ENCODE results near the gene CMIP. TPM values are rescaled to one million over a fixed set of nuclear protein-coding genes. Genes with fewer than 3 reads are reported as not detected.

CMIP gene
- total RNA-seq, 1 experiment from 2014 or later = 48.2 TPM

DNA sequence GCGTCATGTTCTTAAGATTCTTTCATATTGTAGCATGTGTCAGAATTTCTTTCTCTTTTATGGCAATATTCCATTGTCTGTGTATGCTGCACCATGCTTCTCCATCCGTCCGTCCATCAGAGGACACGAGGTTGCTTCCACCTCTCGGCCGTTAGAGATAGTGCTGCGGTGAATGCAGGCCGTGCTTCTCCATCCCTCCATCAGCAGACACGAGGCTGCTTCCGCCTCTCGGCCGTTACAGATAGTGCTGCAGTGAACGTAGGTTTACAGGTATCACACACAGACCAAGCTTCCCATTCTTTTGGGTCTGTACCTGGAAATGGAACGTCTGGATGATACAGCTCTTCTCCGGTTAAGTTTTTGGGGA lies 113.5 kb downstream of the CMIP start:
- Mint-ChIP-seq H3K4me3 (no peak overlapping the region), H3K27ac (peak overlapping the region in 2 of 3 experiments; percentile 28 to 33; a peak in 2 of 7 replicates), H3K9me3 (no peaks in the 10 kb centered on the region), H3K36me3 (ENCODE audit: insufficient read depth in 1 of 3, low read depth in 3 of 3) (no peaks in the 10 kb centered on the region; a peak in 1 of 7 replicates), H3K4me1 (peaks cover 13 to 24% of the 10 kb centered on the region in 2 experiments), H3K27me3 (ENCODE audit: low read depth) (no peaks in the 10 kb centered on the region)
- Histone ChIP-seq H3K79me2 (ENCODE audit: insufficient read depth, low read length) (peaks cover 3% of the 10 kb centered on the region; the same call in 1 of the 2 replicates), H3K4me2 (ENCODE audit: insufficient read depth, insufficient read length, low read length) (no peak overlapping the region), H3K4ac (ENCODE audit: low read depth, low read length) (no peak overlapping the region), H3K14ac (ENCODE audit: insufficient read depth, low read length) (no peak overlapping the region), H2BK20ac (ENCODE audit: low read depth, low read length, poor library complexity, severe bottlenecking) (no peak overlapping the region), H2AFZ (ENCODE audit: low read length) (no peak overlapping the region), H3K79me1 (ENCODE audit: insufficient read depth, low read depth, low read length, poor library complexity, severe bottlenecking) (peaks cover 10% of the 10 kb centered on the region), H3K23ac (ENCODE audit: insufficient read length, low read depth, low read length) (no peak overlapping the region), H3K4me1 (ENCODE audit: insufficient read depth, low read length) (no peaks in the 10 kb centered on the region), H3K9me3 (ENCODE audit: control insufficient read depth, low read depth, low read length) (no peaks in the 10 kb centered on the region), H4K91ac (ENCODE audit: insufficient read length, low read depth, low read length) (no peak overlapping the region), H4K20me1 (ENCODE audit: control insufficient read depth, insufficient read depth, insufficient read length) (no peaks in the 10 kb centered on the region), H2BK12ac (ENCODE audit: insufficient read length, low read depth, low read length) (no peak overlapping the region), H2AK5ac (ENCODE audit: insufficient read length, low read length) (no peak overlapping the region), H3T11ph (ENCODE audit: low read length) (no peak overlapping the region), H2BK15ac (ENCODE audit: low read depth, low read length) (no peak overlapping the region), H3K27me3 (ENCODE audit: insufficient read depth, low read length) (no peaks in the 10 kb centered on the region), H4K5ac (ENCODE audit: insufficient read length, low read depth, low read length) (no peak overlapping the region), H3K9ac (ENCODE audit: extremely low read depth, insufficient read length, low read length) (no peak overlapping the region), H3K23me2 (ENCODE audit: insufficient read length, low read depth, low read length, poor library complexity, severe bottlenecking) (no peaks in the 10 kb centered on the region), H2BK120ac (ENCODE audit: low read depth, low read length, poor library complexity, severe bottlenecking) (no peak overlapping the region), H4K8ac (replicated peaks; ENCODE audit: insufficient read length, low read depth, low read length) (no peak overlapping the region), H3K27ac (ENCODE audit: insufficient read length, low read depth, low read length) (no peak overlapping the region), H3K56ac (ENCODE audit: insufficient read length, low read depth, low read length) (no peak overlapping the region), H3K18ac (ENCODE audit: insufficient read length, low read depth, low read length) (no peak overlapping the region), H2BK5ac (ENCODE audit: insufficient read length, low read length) (no peak overlapping the region)
- DNase-seq = no peak
- no CpG with 5 or more reads among the region's 15 CpGs for WGBS (ENCODE audit: extremely low coverage, insufficient read length, low lambda C conversion rate)
- TF ChIP-seq, protein P1, sequence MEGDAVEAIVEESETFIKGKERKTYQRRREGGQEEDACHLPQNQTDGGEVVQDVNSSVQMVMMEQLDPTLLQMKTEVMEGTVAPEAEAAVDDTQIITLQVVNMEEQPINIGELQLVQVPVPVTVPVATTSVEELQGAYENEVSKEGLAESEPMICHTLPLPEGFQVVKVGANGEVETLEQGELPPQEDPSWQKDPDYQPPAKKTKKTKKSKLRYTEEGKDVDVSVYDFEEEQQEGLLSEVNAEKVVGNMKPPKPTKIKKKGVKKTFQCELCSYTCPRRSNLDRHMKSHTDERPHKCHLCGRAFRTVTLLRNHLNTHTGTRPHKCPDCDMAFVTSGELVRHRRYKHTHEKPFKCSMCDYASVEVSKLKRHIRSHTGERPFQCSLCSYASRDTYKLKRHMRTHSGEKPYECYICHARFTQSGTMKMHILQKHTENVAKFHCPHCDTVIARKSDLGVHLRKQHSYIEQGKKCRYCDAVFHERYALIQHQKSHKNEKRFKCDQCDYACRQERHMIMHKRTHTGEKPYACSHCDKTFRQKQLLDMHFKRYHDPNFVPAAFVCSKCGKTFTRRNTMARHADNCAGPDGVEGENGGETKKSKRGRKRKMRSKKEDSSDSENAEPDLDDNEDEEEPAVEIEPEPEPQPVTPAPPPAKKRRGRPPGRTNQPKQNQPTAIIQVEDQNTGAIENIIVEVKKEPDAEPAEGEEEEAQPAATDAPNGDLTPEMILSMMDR (conservative IDR thresholded peaks at IDR 0.05) = no peak

All from H9 (cell line).